HG02981 (cell line): ENCODE results near the gene HSPBP1.
A peak's percentile ranks its signal among the peaks of the same experiment; 100 is the strongest.

Experiments
- ATAC-seq: cut with Tn5 transposase; IDR thresholded peaks from one replicate; pipeline ENCODE4 v1.9.1; 2021; ENCODE audit warnings: mild to moderate bottlenecking, moderate library complexity; ENCODE audit not compliant: unreplicated experiment

HSPBP1 gene

GRCh38 chr19:55256562-55257460, 23.1 kb downstream of the HSPBP1 start:
- ATAC-seq = no peak

GRCh38 chr19:55255618-55256423, 24.1 kb downstream of the HSPBP1 start:
- no peak for ATAC-seq

- no peak for ATAC-seq
These were observed 25.3 kb downstream of the HSPBP1 start for GRCh38 chr19:55254625-55254977.

- ATAC-seq = peak; percentile 49
These were observed 25.9 kb downstream of the HSPBP1 start for GRCh38 chr19:55253842-55254624.

GRCh38 chr19:55252760-55253663, 26.9 kb downstream of the HSPBP1 start:
- ATAC-seq = no peak

- ATAC-seq = no peak
These were observed 28.4 kb downstream of the HSPBP1 start for GRCh38 chr19:55251341-55252081.

GRCh38 chr19:55250262-55251036, 29.5 kb downstream of the HSPBP1 start:
- ATAC-seq = no peak

GRCh38 chr19:55249841-55250240, 30.1 kb downstream of the HSPBP1 start:
- no peak for ATAC-seq

GRCh38 chr19:55248704-55249103, 31.2 kb downstream of the HSPBP1 start:
- no peak for ATAC-seq

GRCh38 chr19:55248166-55248675, 31.7 kb downstream of the HSPBP1 start:
- no peak for ATAC-seq

GRCh38 chr19:55247621-55248099, 32.2 kb downstream of the HSPBP1 start:
- no peak for ATAC-seq

- ATAC-seq = no peak
These were observed 33.2 kb downstream of the HSPBP1 start for GRCh38 chr19:55246462-55247451.

- ATAC-seq = no peak
These were observed 34.5 kb downstream of the HSPBP1 start for GRCh38 chr19:55245236-55245904.

GRCh38 chr19:55244004-55244680, 35.8 kb downstream of the HSPBP1 start:
- no peak for ATAC-seq

GRCh38 chr19:55242517-55242916, 37.4 kb downstream of the HSPBP1 start:
- ATAC-seq = no peak

GRCh38 chr19:55241935-55242464, 37.9 kb downstream of the HSPBP1 start:
- ATAC-seq = no peak
